H1 (cell line): ENCODE measurements around the gene LAMTOR4. TPM values are rescaled to one million over a fixed set of nuclear protein-coding genes. Genes with fewer than 3 reads are reported as not detected.

Experiments used
- EZH2 ChIP-seq: fragments of 200-600 bp; sonication (generic); IDR thresholded peaks from 2 replicates; pipeline ENCODE4 v1.7.1; 2012; ENCODE audit warnings: low read depth, mild to moderate bottlenecking, moderate library complexity, low read length, inconsistent platforms; ENCODE audit not compliant: severe bottlenecking
- RXRA ChIP-seq: IDR thresholded peaks from 2 replicates; pipeline ENCODE4 v1.6.1; 2011; ENCODE audit warnings: low read depth, mild to moderate bottlenecking, low read length, moderate library complexity; ENCODE audit not compliant: insufficient read depth
- polyA plus RNA-seq, 7 experiments: library from polyadenylated mRNA; depleted of rRNA in 3 of 7; stranded (reverse) in 5 of 7; unstranded in 2 of 7; fragments of >200 nt in 5 of 7; fragments of 200-250 nt in 2 of 7; gene quantifications; 1 replicate in 5 of 7; 2 replicates in 1 of 7; 4 replicates in 1 of 7; pipeline versions ENCODE4 v1.2.1 to v1.2.3, GENCODE V29; 2011 to 2013; ENCODE audit warnings: missing spikeins in 2 of 7, mixed read lengths in 2 of 7
- total RNA-seq: library from RNA; stranded (reverse); fragmentation: NEBNext Ultra II Directional; extraction: Animal tissue kit (Norgen Biotek cat#: 25700); gene quantifications from 2 replicates; pipeline ENCODE4 v1.2.1, GENCODE V29; 2021
- TF ChIP-seq, protein P1 (sequence below): fragments of 300-600 bp; sonication (generic); IDR thresholded peaks from 2 replicates; pipeline ENCODE4 v1.7.1; 2012; ENCODE audit warnings: low read length, moderate library complexity, mild to moderate bottlenecking, inconsistent platforms; ENCODE audit not compliant: insufficient replicate concordance
- TF ChIP-seq, protein P2 (sequence below): IDR thresholded peaks from 2 replicates; pipeline ENCODE4 v1.6.1; 2011; ENCODE audit warnings: low read depth, mild to moderate bottlenecking, low read length; ENCODE audit not compliant: insufficient read depth

The LAMTOR4 gene
- total and polyA plus RNA-seq, 2 of the 8 experiments (the other 6 are each of a cell fraction or from before 2014, with no cell fraction given): 153 to 622 TPM

DNA sequence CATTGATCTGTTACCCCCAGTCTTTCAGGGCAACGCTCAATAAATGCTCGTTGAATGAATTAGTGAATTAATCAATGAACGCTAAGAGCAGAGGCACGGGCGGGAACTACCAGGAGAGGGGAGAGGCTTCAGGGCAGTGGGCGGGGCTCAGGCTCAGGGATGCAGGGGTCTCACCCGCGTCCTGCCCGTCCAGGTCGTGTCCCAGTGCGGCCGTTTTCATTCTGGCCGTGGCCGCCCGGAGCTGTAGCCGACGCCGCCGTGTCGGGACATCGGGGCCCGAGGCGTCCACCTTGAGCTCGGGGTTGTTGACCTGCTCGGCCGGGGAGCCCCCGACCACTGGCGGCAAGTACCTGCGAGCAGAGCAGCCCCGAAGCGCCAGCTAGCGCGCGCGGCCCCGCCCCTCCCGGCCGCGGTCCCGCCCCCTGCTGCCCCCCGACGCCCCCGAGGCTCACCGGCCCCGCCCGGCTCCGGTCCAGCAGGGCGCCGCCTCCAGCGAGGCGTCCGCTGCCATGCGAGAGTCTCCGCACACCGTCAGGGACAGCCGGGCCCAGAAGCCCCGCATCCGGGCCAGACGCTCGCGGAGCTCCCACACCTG lies 22.5 kb downstream of the LAMTOR4 start (continued):
- TF ChIP-seq, protein P1, sequence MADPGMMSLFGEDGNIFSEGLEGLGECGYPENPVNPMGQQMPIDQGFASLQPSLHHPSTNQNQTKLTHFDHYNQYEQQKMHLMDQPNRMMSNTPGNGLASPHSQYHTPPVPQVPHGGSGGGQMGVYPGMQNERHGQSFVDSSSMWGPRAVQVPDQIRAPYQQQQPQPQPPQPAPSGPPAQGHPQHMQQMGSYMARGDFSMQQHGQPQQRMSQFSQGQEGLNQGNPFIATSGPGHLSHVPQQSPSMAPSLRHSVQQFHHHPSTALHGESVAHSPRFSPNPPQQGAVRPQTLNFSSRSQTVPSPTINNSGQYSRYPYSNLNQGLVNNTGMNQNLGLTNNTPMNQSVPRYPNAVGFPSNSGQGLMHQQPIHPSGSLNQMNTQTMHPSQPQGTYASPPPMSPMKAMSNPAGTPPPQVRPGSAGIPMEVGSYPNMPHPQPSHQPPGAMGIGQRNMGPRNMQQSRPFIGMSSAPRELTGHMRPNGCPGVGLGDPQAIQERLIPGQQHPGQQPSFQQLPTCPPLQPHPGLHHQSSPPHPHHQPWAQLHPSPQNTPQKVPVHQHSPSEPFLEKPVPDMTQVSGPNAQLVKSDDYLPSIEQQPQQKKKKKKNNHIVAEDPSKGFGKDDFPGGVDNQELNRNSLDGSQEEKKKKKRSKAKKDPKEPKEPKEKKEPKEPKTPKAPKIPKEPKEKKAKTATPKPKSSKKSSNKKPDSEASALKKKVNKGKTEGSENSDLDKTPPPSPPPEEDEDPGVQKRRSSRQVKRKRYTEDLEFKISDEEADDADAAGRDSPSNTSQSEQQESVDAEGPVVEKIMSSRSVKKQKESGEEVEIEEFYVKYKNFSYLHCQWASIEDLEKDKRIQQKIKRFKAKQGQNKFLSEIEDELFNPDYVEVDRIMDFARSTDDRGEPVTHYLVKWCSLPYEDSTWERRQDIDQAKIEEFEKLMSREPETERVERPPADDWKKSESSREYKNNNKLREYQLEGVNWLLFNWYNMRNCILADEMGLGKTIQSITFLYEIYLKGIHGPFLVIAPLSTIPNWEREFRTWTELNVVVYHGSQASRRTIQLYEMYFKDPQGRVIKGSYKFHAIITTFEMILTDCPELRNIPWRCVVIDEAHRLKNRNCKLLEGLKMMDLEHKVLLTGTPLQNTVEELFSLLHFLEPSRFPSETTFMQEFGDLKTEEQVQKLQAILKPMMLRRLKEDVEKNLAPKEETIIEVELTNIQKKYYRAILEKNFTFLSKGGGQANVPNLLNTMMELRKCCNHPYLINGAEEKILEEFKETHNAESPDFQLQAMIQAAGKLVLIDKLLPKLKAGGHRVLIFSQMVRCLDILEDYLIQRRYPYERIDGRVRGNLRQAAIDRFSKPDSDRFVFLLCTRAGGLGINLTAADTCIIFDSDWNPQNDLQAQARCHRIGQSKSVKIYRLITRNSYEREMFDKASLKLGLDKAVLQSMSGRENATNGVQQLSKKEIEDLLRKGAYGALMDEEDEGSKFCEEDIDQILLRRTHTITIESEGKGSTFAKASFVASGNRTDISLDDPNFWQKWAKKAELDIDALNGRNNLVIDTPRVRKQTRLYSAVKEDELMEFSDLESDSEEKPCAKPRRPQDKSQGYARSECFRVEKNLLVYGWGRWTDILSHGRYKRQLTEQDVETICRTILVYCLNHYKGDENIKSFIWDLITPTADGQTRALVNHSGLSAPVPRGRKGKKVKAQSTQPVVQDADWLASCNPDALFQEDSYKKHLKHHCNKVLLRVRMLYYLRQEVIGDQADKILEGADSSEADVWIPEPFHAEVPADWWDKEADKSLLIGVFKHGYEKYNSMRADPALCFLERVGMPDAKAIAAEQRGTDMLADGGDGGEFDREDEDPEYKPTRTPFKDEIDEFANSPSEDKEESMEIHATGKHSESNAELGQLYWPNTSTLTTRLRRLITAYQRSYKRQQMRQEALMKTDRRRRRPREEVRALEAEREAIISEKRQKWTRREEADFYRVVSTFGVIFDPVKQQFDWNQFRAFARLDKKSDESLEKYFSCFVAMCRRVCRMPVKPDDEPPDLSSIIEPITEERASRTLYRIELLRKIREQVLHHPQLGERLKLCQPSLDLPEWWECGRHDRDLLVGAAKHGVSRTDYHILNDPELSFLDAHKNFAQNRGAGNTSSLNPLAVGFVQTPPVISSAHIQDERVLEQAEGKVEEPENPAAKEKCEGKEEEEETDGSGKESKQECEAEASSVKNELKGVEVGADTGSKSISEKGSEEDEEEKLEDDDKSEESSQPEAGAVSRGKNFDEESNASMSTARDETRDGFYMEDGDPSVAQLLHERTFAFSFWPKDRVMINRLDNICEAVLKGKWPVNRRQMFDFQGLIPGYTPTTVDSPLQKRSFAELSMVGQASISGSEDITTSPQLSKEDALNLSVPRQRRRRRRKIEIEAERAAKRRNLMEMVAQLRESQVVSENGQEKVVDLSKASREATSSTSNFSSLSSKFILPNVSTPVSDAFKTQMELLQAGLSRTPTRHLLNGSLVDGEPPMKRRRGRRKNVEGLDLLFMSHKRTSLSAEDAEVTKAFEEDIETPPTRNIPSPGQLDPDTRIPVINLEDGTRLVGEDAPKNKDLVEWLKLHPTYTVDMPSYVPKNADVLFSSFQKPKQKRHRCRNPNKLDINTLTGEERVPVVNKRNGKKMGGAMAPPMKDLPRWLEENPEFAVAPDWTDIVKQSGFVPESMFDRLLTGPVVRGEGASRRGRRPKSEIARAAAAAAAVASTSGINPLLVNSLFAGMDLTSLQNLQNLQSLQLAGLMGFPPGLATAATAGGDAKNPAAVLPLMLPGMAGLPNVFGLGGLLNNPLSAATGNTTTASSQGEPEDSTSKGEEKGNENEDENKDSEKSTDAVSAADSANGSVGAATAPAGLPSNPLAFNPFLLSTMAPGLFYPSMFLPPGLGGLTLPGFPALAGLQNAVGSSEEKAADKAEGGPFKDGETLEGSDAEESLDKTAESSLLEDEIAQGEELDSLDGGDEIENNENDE: no peak
- TF ChIP-seq RXRA (no peak), EZH2 (no peak)
- TF ChIP-seq, protein P2, sequence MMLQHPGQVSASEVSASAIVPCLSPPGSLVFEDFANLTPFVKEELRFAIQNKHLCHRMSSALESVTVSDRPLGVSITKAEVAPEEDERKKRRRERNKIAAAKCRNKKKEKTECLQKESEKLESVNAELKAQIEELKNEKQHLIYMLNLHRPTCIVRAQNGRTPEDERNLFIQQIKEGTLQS: no peak
